ENCODE data around the gene SARS1.

DNA sequence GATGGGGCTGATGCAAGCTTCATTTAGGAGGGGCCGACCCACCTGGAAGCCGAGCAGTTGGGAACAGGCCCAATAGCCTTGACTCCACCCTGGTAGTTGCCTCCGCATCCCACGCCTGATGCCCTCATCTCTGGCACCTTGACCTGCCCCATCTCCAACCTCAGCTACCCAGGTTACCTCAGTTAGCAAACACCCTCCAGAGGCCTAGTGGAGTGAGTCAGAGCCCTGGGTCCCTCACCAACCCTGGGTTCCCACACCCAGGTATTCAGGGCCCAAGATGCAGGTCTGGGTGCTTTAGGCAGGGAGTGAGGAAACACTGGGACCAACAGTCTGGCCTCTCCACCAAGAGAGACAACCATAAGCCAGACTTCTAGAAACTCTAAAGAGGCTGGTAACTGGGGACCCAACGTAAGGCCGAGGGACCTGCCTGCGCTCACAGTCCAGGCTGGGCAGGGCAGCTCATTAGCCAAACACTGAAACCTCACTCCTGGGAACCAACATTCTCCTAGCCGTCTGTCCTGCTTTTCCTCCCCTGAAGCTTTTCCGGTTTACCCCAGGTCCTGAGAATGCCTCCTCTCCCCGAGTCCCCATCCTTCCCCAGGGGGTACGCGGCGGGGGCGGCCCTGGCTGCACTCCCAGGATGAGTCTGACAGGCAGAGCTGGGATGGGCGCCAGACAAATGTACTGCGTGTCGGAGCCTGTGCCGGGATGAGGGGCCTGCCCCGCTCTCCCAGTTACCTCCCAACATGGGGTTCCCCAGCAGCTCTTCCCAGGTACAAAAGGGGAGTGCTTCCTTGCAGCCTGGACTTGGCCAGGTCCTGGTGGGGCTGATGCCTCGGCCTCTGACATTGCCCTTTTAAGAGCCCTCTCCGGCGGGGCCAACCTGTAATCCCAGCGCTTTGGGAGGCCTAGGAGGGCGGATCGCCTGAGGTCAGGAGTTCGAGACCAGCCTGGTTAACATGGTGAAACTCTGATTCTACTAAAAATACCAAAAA lies 26.7 kb downstream of the SARS1 start:
- TF ChIP-seq POLR2A (IDR thresholded peaks at IDR 0.05) = no peak
- TF ChIP-seq, protein P1, sequence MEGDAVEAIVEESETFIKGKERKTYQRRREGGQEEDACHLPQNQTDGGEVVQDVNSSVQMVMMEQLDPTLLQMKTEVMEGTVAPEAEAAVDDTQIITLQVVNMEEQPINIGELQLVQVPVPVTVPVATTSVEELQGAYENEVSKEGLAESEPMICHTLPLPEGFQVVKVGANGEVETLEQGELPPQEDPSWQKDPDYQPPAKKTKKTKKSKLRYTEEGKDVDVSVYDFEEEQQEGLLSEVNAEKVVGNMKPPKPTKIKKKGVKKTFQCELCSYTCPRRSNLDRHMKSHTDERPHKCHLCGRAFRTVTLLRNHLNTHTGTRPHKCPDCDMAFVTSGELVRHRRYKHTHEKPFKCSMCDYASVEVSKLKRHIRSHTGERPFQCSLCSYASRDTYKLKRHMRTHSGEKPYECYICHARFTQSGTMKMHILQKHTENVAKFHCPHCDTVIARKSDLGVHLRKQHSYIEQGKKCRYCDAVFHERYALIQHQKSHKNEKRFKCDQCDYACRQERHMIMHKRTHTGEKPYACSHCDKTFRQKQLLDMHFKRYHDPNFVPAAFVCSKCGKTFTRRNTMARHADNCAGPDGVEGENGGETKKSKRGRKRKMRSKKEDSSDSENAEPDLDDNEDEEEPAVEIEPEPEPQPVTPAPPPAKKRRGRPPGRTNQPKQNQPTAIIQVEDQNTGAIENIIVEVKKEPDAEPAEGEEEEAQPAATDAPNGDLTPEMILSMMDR (IDR thresholded peaks at IDR 0.05) = no peak
- TF ChIP-seq EP300 (IDR thresholded peaks at IDR 0.05) = no peak

Data from sigmoid colon (tissue), 4 donors.